Mesenchymal stem cell (in vitro differentiated cells and primary cell): ENCODE results near the gene RABAC1.

Experiments used
- DNase-seq: peaks from one replicate; pipeline ENCODE4 v3.0.0-alpha.2; 2013
- H2AFZ ChIP-seq: one replicate; pipeline ENCODE4 v1.6.1; 2013; ENCODE audit warnings: low read depth, mild to moderate bottlenecking, control low read depth, inconsistent platforms, low read length, moderate library complexity
- H2AK5ac ChIP-seq: 2 replicates; pipeline ENCODE4 v1.6.1; 2013; ENCODE audit warnings: low read length, moderate library complexity, mild to moderate bottlenecking, inconsistent platforms; ENCODE audit not compliant: severe bottlenecking
- H2BK120ac ChIP-seq: one replicate; pipeline ENCODE4 v1.6.1; 2013; ENCODE audit warnings: low read depth, mild to moderate bottlenecking, inconsistent platforms, low read length, moderate library complexity
- H2BK12ac ChIP-seq, 2 experiments: one replicate each; pipeline ENCODE4 v1.6.1; 2013; ENCODE audit warnings: inconsistent platforms in 2 of 2, low read length in 2 of 2, mild to moderate bottlenecking in 2 of 2, moderate library complexity in 2 of 2, control low read depth in 1 of 2
- H2BK15ac ChIP-seq: one replicate; pipeline ENCODE4 v1.6.1; 2013; ENCODE audit warnings: mild to moderate bottlenecking, low read depth, inconsistent platforms; ENCODE audit not compliant: poor library complexity, severe bottlenecking
- H2BK5ac ChIP-seq: 2 replicates; pipeline ENCODE4 v1.6.1; 2013; ENCODE audit warnings: low read depth, mild to moderate bottlenecking, low read length, control low read depth, inconsistent platforms; ENCODE audit not compliant: poor library complexity, severe bottlenecking
- H3K14ac ChIP-seq, 2 experiments: one replicate each; pipeline ENCODE4 v1.6.1; 2013; ENCODE audit warnings: inconsistent platforms in 2 of 2, low read length in 2 of 2, control low read depth in 1 of 2, mild to moderate bottlenecking in 1 of 2, moderate library complexity in 1 of 2
- H3K18ac ChIP-seq, 2 experiments: one replicate each; pipeline ENCODE4 v1.6.1; 2013; ENCODE audit warnings: inconsistent platforms in 2 of 2, low read length in 2 of 2, control low read depth in 1 of 2, low read depth in 1 of 2, mild to moderate bottlenecking in 1 of 2
- H3K23ac ChIP-seq, 2 experiments: one replicate each; pipeline ENCODE4 v1.6.1; 2013; ENCODE audit warnings: inconsistent platforms in 2 of 2, low read length in 2 of 2, mild to moderate bottlenecking in 2 of 2, moderate library complexity in 2 of 2, control low read depth in 1 of 2
- H3K27ac ChIP-seq: 2 replicates; pipeline ENCODE4 v1.5.1; 2013; ENCODE audit warnings: mild to moderate bottlenecking, moderate library complexity, low read length, control low read depth, inconsistent platforms; ENCODE audit not compliant: poor library complexity, severe bottlenecking
- H3K27me3 ChIP-seq, 2 experiments: 2 replicates each; pipeline versions ENCODE4 v1.6.1 to v1.7.0; 2013; ENCODE audit warnings: low read length in 2 of 2, mild to moderate bottlenecking in 2 of 2, moderate library complexity in 2 of 2, control low read depth in 1 of 2, inconsistent platforms in 1 of 2; ENCODE audit not compliant: control insufficient read depth in 1 of 2, insufficient read depth in 1 of 2
- H3K36me3 ChIP-seq, 2 experiments: 2 replicates each; pipeline versions ENCODE4 v1.6.1 to v1.7.0; 2013; ENCODE audit warnings: low read length in 2 of 2, control low read depth in 1 of 2, inconsistent platforms in 1 of 2, low read depth in 1 of 2, mild to moderate bottlenecking in 1 of 2; ENCODE audit not compliant: insufficient read depth in 2 of 2, control insufficient read depth in 1 of 2
- H3K4ac ChIP-seq, 2 experiments: one replicate each; pipeline ENCODE4 v1.6.1; 2013; ENCODE audit warnings: inconsistent platforms in 2 of 2, low read length in 2 of 2, mild to moderate bottlenecking in 2 of 2, moderate library complexity in 2 of 2, control low read depth in 1 of 2, low read depth in 1 of 2
- H3K4me1 ChIP-seq: 2 replicates; pipeline ENCODE4 v1.6.1; 2013; ENCODE audit warnings: low read depth, low read length, control low read depth; ENCODE audit not compliant: control insufficient read depth, insufficient read depth
- H3K4me2 ChIP-seq: 2 replicates; pipeline ENCODE4 v1.6.1; 2013; ENCODE audit warnings: low read length, mild to moderate bottlenecking, inconsistent platforms; ENCODE audit not compliant: poor library complexity, severe bottlenecking
- H3K4me3 ChIP-seq, 2 experiments: 2 replicates each; pipeline versions ENCODE4 v1.5.1 to v1.7.0; 2013; ENCODE audit warnings: low read length in 2 of 2, mild to moderate bottlenecking in 2 of 2, control low read depth in 1 of 2, low read depth in 1 of 2; ENCODE audit not compliant: insufficient read depth in 1 of 2
- H3K79me1 ChIP-seq: replicated peaks from 2 replicates; pipeline ENCODE4 v1.6.1; 2013; ENCODE audit warnings: mild to moderate bottlenecking, control low read depth, low read length, inconsistent platforms; ENCODE audit not compliant: poor library complexity, severe bottlenecking
- H3K9ac ChIP-seq: 2 replicates; pipeline ENCODE4 v1.7.0; 2013; ENCODE audit warnings: mild to moderate bottlenecking, low read length, moderate library complexity
- H3K9me3 ChIP-seq: 2 replicates; pipeline ENCODE4 v1.7.0; 2013; ENCODE audit warnings: mild to moderate bottlenecking, low read length; ENCODE audit not compliant: control insufficient read depth
- H4K8ac ChIP-seq: one replicate; pipeline ENCODE4 v1.6.1; 2013; ENCODE audit warnings: inconsistent platforms, mild to moderate bottlenecking, low read length, moderate library complexity
- H4K91ac ChIP-seq: one replicate; pipeline ENCODE4 v1.6.1; 2013; ENCODE audit warnings: mild to moderate bottlenecking, low read length, inconsistent platforms
- WGBS: methylation state at CpG from one replicate; pipeline ENCODE4 v1.1.7; 2013; ENCODE audit warnings: mixed read lengths; 5-methylcytosine and 5-hydroxymethylcytosine counted together

The RABAC1 gene

GRCh38 chr19:41997851-41998229, 38.7 kb upstream of the RABAC1 start:
- no peak overlapping the region for H4K8ac ChIP-seq
- WGBS, result 13% methylated on average over 14 of the region's 14 CpGs

GRCh38 chr19:41997121-41997850, 38.2 kb upstream of the RABAC1 start:
- WGBS, result 3% methylated on average over 24 of the region's 35 CpGs
- Histone ChIP-seq H4K8ac (no peak overlapping the region), H3K23ac (no peak overlapping the region), H2BK5ac (no peak overlapping the region), H4K91ac (no peak overlapping the region), H3K4ac (no peak overlapping the region), H3K4me1 (peaks cover 18% of the 10 kb centered on the region), H2BK120ac (no peak overlapping the region), H2AK5ac (no peak overlapping the region), H3K9ac (no peak overlapping the region), H3K14ac (no peak overlapping the region), H3K4me2 (no peak overlapping the region), H3K79me1 (no peaks in the 10 kb centered on the region), H3K4me3 (no peak overlapping the region), H2BK12ac (no peak overlapping the region), H3K36me3 (no peaks in the 10 kb centered on the region), H2AFZ (no peak overlapping the region), H3K27ac (no peak overlapping the region), H3K9me3 (no peaks in the 10 kb centered on the region), H3K18ac (no peak overlapping the region), H3K27me3 (peaks cover 84 to 85% of the 10 kb centered on the region in 2 experiments), H2BK15ac (no peak overlapping the region)
- peak; percentile 45 for DNase-seq

More at GRCh38 chr19:41997851-41998229, 38.7 kb upstream of the RABAC1 start:
- peaks cover 18% of the 10 kb centered on the region for H3K4me1 ChIP-seq
- no peak overlapping the region for H3K23ac ChIP-seq
- no peak for DNase-seq
- H2BK12ac ChIP-seq, result no peak overlapping the region
- H2AK5ac ChIP-seq, result no peak overlapping the region
- no peak overlapping the region for H4K91ac ChIP-seq
- peaks cover 82 to 86% of the 10 kb centered on the region in 2 experiments for H3K27me3 ChIP-seq
- H3K4me3 ChIP-seq, result no peak overlapping the region
- no peak overlapping the region for H2BK5ac ChIP-seq
- no peak overlapping the region for H3K9ac ChIP-seq
- no peak overlapping the region for H2BK15ac ChIP-seq
- H3K9me3 ChIP-seq, result no peaks in the 10 kb centered on the region
- no peak overlapping the region for H2BK120ac ChIP-seq
- H3K4ac ChIP-seq, result no peak overlapping the region
- H3K27ac ChIP-seq, result no peak overlapping the region
- no peaks in the 10 kb centered on the region for H3K36me3 ChIP-seq
- no peaks in the 10 kb centered on the region for H3K79me1 ChIP-seq
- no peak overlapping the region for H3K14ac ChIP-seq
- H3K4me2 ChIP-seq, result no peak overlapping the region
- H3K18ac ChIP-seq, result no peak overlapping the region
- H2AFZ ChIP-seq, result no peak overlapping the region

- Histone ChIP-seq H3K27ac (no peak overlapping the region), H4K91ac (no peak overlapping the region), H3K4me2 (no peak overlapping the region), H2BK120ac (no peak overlapping the region), H2BK5ac (no peak overlapping the region), H2BK15ac (no peak overlapping the region), H3K27me3 (peaks cover 81 to 82% of the 10 kb centered on the region in 2 experiments), H3K79me1 (no peaks in the 10 kb centered on the region), H3K4me3 (no peak overlapping the region), H3K4me1 (peaks cover 18% of the 10 kb centered on the region), H3K18ac (no peak overlapping the region), H3K36me3 (no peaks in the 10 kb centered on the region), H2BK12ac (no peak overlapping the region), H3K9ac (no peak overlapping the region), H3K4ac (no peak overlapping the region), H3K9me3 (no peaks in the 10 kb centered on the region), H2AK5ac (no peak overlapping the region), H4K8ac (no peak overlapping the region), H3K14ac (no peak overlapping the region), H3K23ac (no peak overlapping the region), H2AFZ (no peak overlapping the region)
- WGBS, result 47% methylated on average over 9 of the region's 12 CpGs
- no peak for DNase-seq
Measured at GRCh38 chr19:41995959-41996797, 37.1 kb upstream of the RABAC1 start.
